ENCODE results near the gene RNF215. TPM values are rescaled to one million over a fixed set of nuclear protein-coding genes. Genes with fewer than 3 reads are reported as not detected.
"Not testable (repeated sequence)": the region's sequence is repeated elsewhere in the genome, so short reads cannot be mapped to it uniquely, and the experiment has no call there.

Gene RNF215
- total RNA-seq, 3 donors from 2014 or later (not counting 1 experiment from before 2014, with no cell fraction given), result 7.5 to 9.8 (median 9.5) TPM

DNA sequence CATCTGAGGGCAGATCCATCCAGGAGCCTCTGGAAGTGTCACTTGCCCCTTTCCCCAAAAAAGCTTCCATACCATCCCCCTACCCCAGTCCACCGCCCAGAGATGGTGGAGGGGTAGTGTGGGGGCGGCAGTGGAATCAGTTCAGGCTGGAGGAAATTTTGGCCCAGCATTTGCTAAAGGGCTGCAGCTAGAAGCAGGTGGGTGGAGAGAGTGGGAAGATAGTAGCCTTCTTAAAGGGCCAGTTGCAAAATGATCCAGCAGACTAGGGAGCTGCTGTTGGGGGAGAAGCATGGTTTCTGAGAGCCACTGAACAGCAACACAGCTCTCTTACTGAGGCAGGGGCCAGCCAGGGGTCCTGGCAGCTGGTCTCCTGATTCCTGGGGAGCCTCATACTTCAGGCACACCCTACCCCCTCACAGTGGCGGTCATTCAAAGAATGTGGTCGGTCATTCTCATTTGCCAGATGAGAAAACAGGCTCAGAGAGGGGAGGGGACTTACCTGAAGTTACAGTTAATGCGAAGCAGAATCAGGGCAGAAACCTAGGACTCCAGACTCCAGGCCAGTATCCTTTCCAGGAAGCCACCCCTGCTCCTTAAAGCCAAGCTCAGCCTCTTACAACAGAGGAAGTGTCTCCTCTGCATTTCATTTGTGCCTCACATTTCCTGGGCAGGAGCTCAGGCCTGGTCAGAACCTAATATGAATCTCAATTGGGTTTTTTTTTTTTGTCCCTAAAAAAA lies 15.0 kb upstream of the RNF215 start:
- H3K9me3 Mint-ChIP-seq, result no peaks in the 10 kb centered on the region
- WGBS (ENCODE audit: insufficient coverage), result 100% methylated on average over 4 of the region's 5 CpGs
- H3K4me3 Mint-ChIP-seq, result no peak overlapping the region

DNA sequence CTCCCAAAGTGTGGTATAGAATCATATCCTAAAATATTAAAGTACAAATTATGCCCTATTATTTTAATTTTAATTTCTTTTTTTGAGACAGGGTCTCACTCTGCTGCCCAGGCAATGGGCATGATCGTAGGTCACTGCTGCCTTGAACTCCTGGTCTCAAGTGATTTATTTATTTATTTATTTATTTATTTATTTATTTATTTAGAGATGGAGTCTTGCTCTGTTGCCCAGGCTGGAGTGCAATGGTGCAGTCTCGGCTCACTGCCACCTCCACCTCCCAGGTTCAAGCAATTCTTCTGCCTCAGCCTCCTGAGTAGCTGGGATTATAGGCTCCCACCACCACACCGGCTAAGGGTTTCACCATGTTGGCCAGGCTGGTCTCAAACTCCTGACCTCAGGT lies 13.8 kb upstream of the RNF215 start:
- 100% methylated on average over 2 of the region's 3 CpGs for WGBS (ENCODE audit: insufficient coverage)
- H3K4me1 ChIP-seq (ENCODE audit: control insufficient read depth, insufficient read depth, low read length), result peaks cover 28% of the 10 kb centered on the region
- H3K9me3 ChIP-seq (ENCODE audit: control insufficient read depth, insufficient read depth, low read length); H3K4me3 Mint-ChIP-seq; ATAC-seq; H3K27ac ChIP-seq (ENCODE audit: low read length); H3K36me3 ChIP-seq (ENCODE audit: control insufficient read depth, insufficient read depth, low read length); H3K9me3 Mint-ChIP-seq; intact Hi-C loops (cut with micrococcal nuclease); H3K4me3 ChIP-seq (ENCODE audit: low read length); DNase-seq; H3K27ac Mint-ChIP-seq; H3K36me3 Mint-ChIP-seq: not testable (repeated sequence)
- H3K27me3 Mint-ChIP-seq (ENCODE audit: low read depth in 2 of 2), result peaks cover 23 to 26% of the 10 kb centered on the region in 2 donors
- peaks cover 13 to 24% of the 10 kb centered on the region in 2 donors for H3K4me1 Mint-ChIP-seq
- H3K27me3 ChIP-seq (ENCODE audit: control insufficient read depth, insufficient read depth, low read length), result peaks cover 22% of the 10 kb centered on the region

More for the DNA sequence above, 15.0 kb upstream of the RNF215 start:
- DNase-seq, result no peak
- Histone ChIP-seq H3K4me3 (ENCODE audit: low read length) (no peak overlapping the region), H3K4me1 (ENCODE audit: control insufficient read depth, insufficient read depth, low read length) (peaks cover 19% of the 10 kb centered on the region), H3K27ac (ENCODE audit: low read length) (no peak overlapping the region), H3K9me3 (ENCODE audit: control insufficient read depth, insufficient read depth, low read length) (no peaks in the 10 kb centered on the region), H3K36me3 (ENCODE audit: control insufficient read depth, insufficient read depth, low read length) (no peaks in the 10 kb centered on the region), H3K27me3 (ENCODE audit: control insufficient read depth, insufficient read depth, low read length) (peaks cover 14% of the 10 kb centered on the region)
- intact Hi-C loops (cut with micrococcal nuclease), result no loop called here
- Mint-ChIP-seq H3K4me1 (peaks cover 13 to 15% of the 10 kb centered on the region in 2 donors), H3K36me3 (no peaks in the 10 kb centered on the region), H3K27me3 (ENCODE audit: low read depth in 2 of 2) (peaks cover 16 to 17% of the 10 kb centered on the region in 2 donors), H3K27ac (no peak overlapping the region)
- TF ChIP-seq, protein P1, sequence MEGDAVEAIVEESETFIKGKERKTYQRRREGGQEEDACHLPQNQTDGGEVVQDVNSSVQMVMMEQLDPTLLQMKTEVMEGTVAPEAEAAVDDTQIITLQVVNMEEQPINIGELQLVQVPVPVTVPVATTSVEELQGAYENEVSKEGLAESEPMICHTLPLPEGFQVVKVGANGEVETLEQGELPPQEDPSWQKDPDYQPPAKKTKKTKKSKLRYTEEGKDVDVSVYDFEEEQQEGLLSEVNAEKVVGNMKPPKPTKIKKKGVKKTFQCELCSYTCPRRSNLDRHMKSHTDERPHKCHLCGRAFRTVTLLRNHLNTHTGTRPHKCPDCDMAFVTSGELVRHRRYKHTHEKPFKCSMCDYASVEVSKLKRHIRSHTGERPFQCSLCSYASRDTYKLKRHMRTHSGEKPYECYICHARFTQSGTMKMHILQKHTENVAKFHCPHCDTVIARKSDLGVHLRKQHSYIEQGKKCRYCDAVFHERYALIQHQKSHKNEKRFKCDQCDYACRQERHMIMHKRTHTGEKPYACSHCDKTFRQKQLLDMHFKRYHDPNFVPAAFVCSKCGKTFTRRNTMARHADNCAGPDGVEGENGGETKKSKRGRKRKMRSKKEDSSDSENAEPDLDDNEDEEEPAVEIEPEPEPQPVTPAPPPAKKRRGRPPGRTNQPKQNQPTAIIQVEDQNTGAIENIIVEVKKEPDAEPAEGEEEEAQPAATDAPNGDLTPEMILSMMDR (IDR thresholded peaks at IDR 0.05), result no peak
- no peak for ATAC-seq

DNA sequence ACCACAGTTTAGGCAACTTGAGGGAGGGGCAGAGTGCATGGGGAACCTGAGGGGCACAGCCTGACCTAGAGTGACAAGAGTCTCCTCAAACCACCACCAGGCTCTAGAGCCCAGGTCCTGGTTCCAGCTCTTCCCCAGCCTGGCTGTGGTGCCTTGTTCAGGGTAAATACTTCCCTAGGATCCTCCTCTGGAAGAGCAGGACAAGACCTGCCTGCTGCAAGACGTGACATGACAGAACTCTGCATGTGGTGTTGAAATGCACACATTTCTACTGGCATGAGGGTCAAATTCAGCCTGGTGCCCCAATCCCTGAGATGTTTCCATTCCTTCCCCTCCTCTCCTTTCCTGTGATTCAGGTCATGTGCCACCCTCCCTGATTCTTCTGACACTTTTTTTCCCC lies 12.9 kb upstream of the RNF215 start:
- Mint-ChIP-seq H3K27me3 (ENCODE audit: low read depth in 2 of 2) (peaks cover 32 to 33% of the 10 kb centered on the region in 2 donors), H3K4me3 (no peak overlapping the region), H3K36me3 (no peaks in the 10 kb centered on the region), H3K9me3 (no peaks in the 10 kb centered on the region), H3K4me1 (peaks cover 13 to 24% of the 10 kb centered on the region in 2 donors), H3K27ac (no peak overlapping the region)
- Histone ChIP-seq H3K36me3 (ENCODE audit: control insufficient read depth, insufficient read depth, low read length) (no peaks in the 10 kb centered on the region), H3K27ac (ENCODE audit: low read length) (no peak overlapping the region), H3K27me3 (ENCODE audit: control insufficient read depth, insufficient read depth, low read length) (peaks cover 28% of the 10 kb centered on the region), H3K4me3 (ENCODE audit: low read length) (no peak overlapping the region), H3K4me1 (ENCODE audit: control insufficient read depth, insufficient read depth, low read length) (peaks cover 28% of the 10 kb centered on the region), H3K9me3 (ENCODE audit: control insufficient read depth, insufficient read depth, low read length) (no peaks in the 10 kb centered on the region)
- ATAC-seq (no peak), DNase-seq (no peak)
- WGBS (ENCODE audit: insufficient coverage), result 84% methylated on average over 1 of the region's 1 CpG
- intact Hi-C loops (cut with micrococcal nuclease), result no loop called here
- TF ChIP-seq, protein P1 (IDR thresholded peaks at IDR 0.05), result no peak

DNA sequence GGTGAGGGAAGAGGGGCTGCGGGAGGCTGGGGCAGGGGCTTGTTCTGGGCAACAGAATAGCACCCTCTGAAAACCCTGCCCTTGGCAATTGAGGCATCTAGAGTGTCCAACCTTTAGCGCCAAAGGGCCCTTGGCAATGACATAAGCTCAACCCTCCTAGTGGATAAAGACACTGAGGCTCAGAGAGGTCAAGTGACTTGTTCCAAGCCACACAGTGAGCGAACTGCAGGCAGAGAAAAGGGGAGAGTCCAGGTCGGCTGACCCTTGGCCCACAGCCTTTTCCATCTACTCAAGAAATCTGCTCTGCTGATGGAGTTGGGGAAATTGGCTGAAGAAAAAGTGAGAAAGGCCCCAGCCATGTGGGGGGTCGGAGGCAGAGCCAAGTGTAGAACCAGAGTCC lies 12.5 kb upstream of the RNF215 start:
- H3K4me1 ChIP-seq (ENCODE audit: control insufficient read depth, insufficient read depth, low read length), result peaks cover 28% of the 10 kb centered on the region
- 90% methylated on average over 4 of the region's 5 CpGs for WGBS (ENCODE audit: insufficient coverage)
- no peak for ATAC-seq
- Mint-ChIP-seq H3K9me3 (no peaks in the 10 kb centered on the region), H3K4me1 (peaks cover 13 to 24% of the 10 kb centered on the region in 2 donors), H3K36me3 (no peaks in the 10 kb centered on the region), H3K4me3 (no peak overlapping the region), H3K27me3 (ENCODE audit: low read depth in 2 of 2) (peaks cover 36% of the 10 kb centered on the region in 2 donors), H3K27ac (no peak overlapping the region)
- H3K27ac ChIP-seq (ENCODE audit: low read length), result no peak overlapping the region
- DNase-seq, result no peak
- H3K36me3 ChIP-seq (ENCODE audit: control insufficient read depth, insufficient read depth, low read length), result no peaks in the 10 kb centered on the region
- no peak overlapping the region for H3K4me3 ChIP-seq (ENCODE audit: low read length)
- TF ChIP-seq, protein P1 (IDR thresholded peaks at IDR 0.05), result no peak
- intact Hi-C loops (cut with micrococcal nuclease), result no loop called here
- no peaks in the 10 kb centered on the region for H3K9me3 ChIP-seq (ENCODE audit: control insufficient read depth, insufficient read depth, low read length)
- H3K27me3 ChIP-seq (ENCODE audit: control insufficient read depth, insufficient read depth, low read length), result peaks cover 28% of the 10 kb centered on the region
